Dendritic cell treated with granulocyte-macrophage colony-stimulating factor and Interleukin-4, amounts not matched to agents 40 ng/mL and 50 ng/mL, for 4 days (primary cell): ENCODE data around the gene SLC13A2.

Experiments used
- H3K27ac Mint-ChIP-seq: one replicate; pipeline ENCODE4 v1.8.0; 2022; ENCODE audit warnings: mild to moderate bottlenecking, mixed read lengths
- H3K27me3 Mint-ChIP-seq: one replicate; pipeline ENCODE4 v1.8.0; 2022; ENCODE audit warnings: mild to moderate bottlenecking, mixed read lengths
- H3K36me3 Mint-ChIP-seq: one replicate; pipeline ENCODE4 v1.8.0; 2022; ENCODE audit warnings: low read depth, mixed read lengths
- H3K4me1 Mint-ChIP-seq: one replicate; pipeline ENCODE4 v1.8.0; 2022; ENCODE audit warnings: low read depth, mixed read lengths
- H3K4me3 Mint-ChIP-seq: one replicate; pipeline ENCODE4 v1.8.0; 2022; ENCODE audit warnings: mild to moderate bottlenecking, moderate library complexity, mixed read lengths
- H3K9me3 Mint-ChIP-seq: one replicate; pipeline ENCODE4 v1.8.0; 2022; ENCODE audit warnings: mixed read lengths
- intact Hi-C: fragments of 100-400 bp; cut with micrococcal nuclease; formaldehyde crosslinking; loops from one replicate; pipeline ENCODE4 v1.15.0; 2022

The SLC13A2 gene

GRCh38 chr17:28492352-28493310 lies 19.2 kb downstream of the SLC13A2 start:
- Mint-ChIP-seq H3K9me3 (no peaks in the 10 kb centered on the region), H3K36me3 (no peaks in the 10 kb centered on the region), H3K4me1 (no peaks in the 10 kb centered on the region), H3K27me3 (peaks cover 20% of the 10 kb centered on the region), H3K4me3 (no peak overlapping the region), H3K27ac (no peak overlapping the region)
- intact Hi-C loops: no loop called here

- Mint-ChIP-seq H3K4me3 (no peak overlapping the region), H3K36me3 (no peaks in the 10 kb centered on the region), H3K4me1 (no peaks in the 10 kb centered on the region), H3K27ac (no peak overlapping the region), H3K9me3 (no peaks in the 10 kb centered on the region), H3K27me3 (peaks cover 23% of the 10 kb centered on the region)
- intact Hi-C loops: no loop called here
These were observed 20.0 kb downstream of the SLC13A2 start for GRCh38 chr17:28493460-28493859.

GRCh38 chr17:28494445-28495188 lies 21.2 kb downstream of the SLC13A2 start:
- intact Hi-C loops: loop anchor here (1.0 kb wide), 1 partner anchor 46 kb away; no protein-coding TSS in a partner anchor

GRCh38 chr17:28495635-28496034 lies 22.2 kb downstream of the SLC13A2 start:
- Mint-ChIP-seq H3K27ac (peak overlapping the region; percentile 47), H3K36me3 (no peaks in the 10 kb centered on the region), H3K4me3 (no peak overlapping the region), H3K27me3 (peaks cover 25% of the 10 kb centered on the region), H3K4me1 (peaks cover 2% of the 10 kb centered on the region), H3K9me3 (no peaks in the 10 kb centered on the region)
- intact Hi-C loops: no loop called here

More at GRCh38 chr17:28494445-28495188, 21.2 kb downstream of the SLC13A2 start:
- no peak overlapping the region for H3K27ac Mint-ChIP-seq
- H3K4me3 Mint-ChIP-seq: no peak overlapping the region
- H3K4me1 Mint-ChIP-seq: no peaks in the 10 kb centered on the region
- H3K36me3 Mint-ChIP-seq: no peaks in the 10 kb centered on the region
- no peaks in the 10 kb centered on the region for H3K9me3 Mint-ChIP-seq
- peaks cover 23% of the 10 kb centered on the region for H3K27me3 Mint-ChIP-seq

GRCh38 chr17:28497931-28498330 lies 24.5 kb downstream of the SLC13A2 start:
- no peaks in the 10 kb centered on the region for H3K9me3 Mint-ChIP-seq
- H3K27me3 Mint-ChIP-seq: peaks cover 23% of the 10 kb centered on the region
- H3K36me3 Mint-ChIP-seq: no peaks in the 10 kb centered on the region
- peaks cover 15% of the 10 kb centered on the region for H3K4me1 Mint-ChIP-seq
- H3K27ac Mint-ChIP-seq: no peak overlapping the region
- intact Hi-C loops: no loop called here
- no peak overlapping the region for H3K4me3 Mint-ChIP-seq

- Mint-ChIP-seq H3K27me3 (peaks cover 20% of the 10 kb centered on the region), H3K9me3 (no peaks in the 10 kb centered on the region), H3K4me3 (no peak overlapping the region), H3K27ac (no peak overlapping the region), H3K36me3 (no peaks in the 10 kb centered on the region), H3K4me1 (peaks cover 15% of the 10 kb centered on the region)
- intact Hi-C loops: no loop called here
These were observed 25.4 kb downstream of the SLC13A2 start for GRCh38 chr17:28498652-28499363.

- peaks cover 15% of the 10 kb centered on the region for H3K4me1 Mint-ChIP-seq
- no peak overlapping the region for H3K4me3 Mint-ChIP-seq
- peaks cover 20% of the 10 kb centered on the region for H3K27me3 Mint-ChIP-seq
These were observed 25.9 kb downstream of the SLC13A2 start for GRCh38 chr17:28499364-28499664.

GRCh38 chr17:28499684-28500357 lies 26.4 kb downstream of the SLC13A2 start:
- Mint-ChIP-seq H3K9me3 (no peaks in the 10 kb centered on the region), H3K4me1 (peaks cover 15% of the 10 kb centered on the region), H3K36me3 (no peaks in the 10 kb centered on the region), H3K4me3 (no peak overlapping the region), H3K27ac (no peak overlapping the region), H3K27me3 (peaks cover 22% of the 10 kb centered on the region)
- intact Hi-C loops: no loop called here

More at GRCh38 chr17:28499364-28499664, 25.9 kb downstream of the SLC13A2 start:
- intact Hi-C loops: no loop called here
- no peaks in the 10 kb centered on the region for H3K9me3 Mint-ChIP-seq
- H3K27ac Mint-ChIP-seq: no peak overlapping the region
- no peaks in the 10 kb centered on the region for H3K36me3 Mint-ChIP-seq

- no peaks in the 10 kb centered on the region for H3K36me3 Mint-ChIP-seq
- no peak overlapping the region for H3K27ac Mint-ChIP-seq
- no peak overlapping the region for H3K4me3 Mint-ChIP-seq
- H3K9me3 Mint-ChIP-seq: no peaks in the 10 kb centered on the region
- peaks cover 15% of the 10 kb centered on the region for H3K4me1 Mint-ChIP-seq
- intact Hi-C loops: no loop called here
- H3K27me3 Mint-ChIP-seq: peaks cover 27% of the 10 kb centered on the region
These were observed 27.4 kb downstream of the SLC13A2 start for GRCh38 chr17:28500712-28501379.

- no peaks in the 10 kb centered on the region for H3K9me3 Mint-ChIP-seq
- H3K4me3 Mint-ChIP-seq: no peak overlapping the region
- H3K27me3 Mint-ChIP-seq: peaks cover 22% of the 10 kb centered on the region
- H3K36me3 Mint-ChIP-seq: no peaks in the 10 kb centered on the region
- H3K27ac Mint-ChIP-seq: no peak overlapping the region
- H3K4me1 Mint-ChIP-seq: peaks cover 15% of the 10 kb centered on the region
- intact Hi-C loops: no loop called here
These were observed 28.2 kb downstream of the SLC13A2 start for GRCh38 chr17:28501421-28502284.

- Mint-ChIP-seq H3K27ac (no peak overlapping the region), H3K27me3 (peaks cover 28% of the 10 kb centered on the region), H3K4me1 (peaks cover 24% of the 10 kb centered on the region), H3K9me3 (no peaks in the 10 kb centered on the region), H3K36me3 (no peaks in the 10 kb centered on the region), H3K4me3 (no peak overlapping the region)
- intact Hi-C loops: no loop called here
These were observed 30.0 kb downstream of the SLC13A2 start for GRCh38 chr17:28503420-28503819.

GRCh38 chr17:28505986-28506665 lies 32.7 kb downstream of the SLC13A2 start, which contains the start of gene FOXN1:
Gene FOXN1, plus strand, starts transcription at chr17:28506348. Its CDS starts 17,622 bp downstream, at chr17:28523970.
- Mint-ChIP-seq H3K4me1 (peaks cover 42% of the 10 kb centered on the region), H3K4me3 (no peak within 1 kb of the TSS), H3K27me3 (peaks cover 33% of the 10 kb centered on the region), H3K36me3 (no peaks in the 10 kb centered on the region), H3K27ac (peak within 1 kb of the TSS; percentile 21), H3K9me3 (no peaks in the 10 kb centered on the region)
- intact Hi-C loops: no loop called here
